ENCODE results near the gene GNAO1.

DNA sequence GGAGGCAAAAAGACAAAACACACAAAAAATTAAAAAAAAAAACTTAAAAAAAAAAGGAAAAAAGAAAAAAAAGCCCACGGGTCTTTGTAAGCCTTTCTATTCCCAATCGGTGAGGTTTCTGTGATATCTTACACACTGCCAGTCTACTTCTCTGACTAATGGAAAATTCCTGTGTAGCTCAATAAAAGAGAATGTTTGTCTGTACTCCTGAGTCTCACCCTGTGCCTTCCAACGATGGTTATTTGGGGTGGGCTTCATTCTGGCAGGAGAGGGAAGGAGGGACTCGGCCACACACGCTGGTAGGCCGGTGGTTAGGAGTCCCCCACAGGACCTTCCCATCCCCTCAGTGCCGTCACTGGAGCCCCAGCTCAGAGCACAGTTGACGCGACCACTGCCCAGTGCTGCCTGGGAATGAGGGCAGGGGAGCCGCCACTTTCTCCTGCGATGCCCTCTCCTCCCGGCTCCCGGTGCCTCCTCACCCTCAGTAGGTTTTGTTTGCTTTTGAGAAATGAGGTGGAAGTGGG, 166.0 kb downstream of the GNAO1 start:
- no peak for TF ChIP-seq EP300 (IDR thresholded peaks at IDR 0.05; ENCODE audit: borderline replicate concordance in 1 of 2, low read depth in 1 of 2, low read length in 1 of 2)
- no peak for TF ChIP-seq REST (IDR thresholded peaks at IDR 0.05; ENCODE audit: low read depth, low read length)
- no peak for TF ChIP-seq CTCF (IDR thresholded peaks at IDR 0.05)
- TF ChIP-seq RAD21 (IDR thresholded peaks at IDR 0.05; ENCODE audit: low read length), result no peak
